GM12874 (cell line): ENCODE results near the gene OSBPL10.

Experiments used
- CTCF ChIP-seq: IDR thresholded peaks from 2 replicates; pipeline ENCODE4 v1.5.1; 2011; ENCODE audit warnings: low read depth, mild to moderate bottlenecking, control low read depth, low read length, moderate library complexity; ENCODE audit not compliant: insufficient read depth

The OSBPL10 gene

GRCh38 chr3:31614162-31614921 is 366.7 kb downstream of the OSBPL10 start:
- TF ChIP-seq CTCF, result no peak

DNA sequence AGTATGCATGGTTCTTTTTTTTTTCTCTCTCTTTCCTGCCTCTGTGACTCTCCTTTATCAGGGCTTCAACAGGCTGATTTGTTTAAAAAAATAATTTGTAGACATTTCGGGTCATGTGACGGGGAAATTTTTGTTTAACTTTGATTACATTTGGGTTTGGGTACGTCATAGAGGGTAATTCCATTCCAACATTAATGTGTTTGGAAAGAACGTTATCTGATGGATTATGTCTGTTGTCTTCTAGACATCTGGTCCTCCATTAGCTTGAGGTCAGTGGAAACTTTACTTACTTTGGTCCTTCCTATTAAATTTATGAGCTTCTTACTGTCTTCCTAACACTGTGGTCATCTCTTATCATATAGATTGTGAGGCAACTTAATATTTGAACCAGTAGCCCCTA is 367.4 kb downstream of the OSBPL10 start:
- TF ChIP-seq CTCF, result no peak

GRCh38 chr3:31613177-31613576 is 367.9 kb downstream of the OSBPL10 start:
- TF ChIP-seq CTCF, result no peak
